Neural progenitor cell (in vitro differentiated cells): ENCODE measurements around the gene KCNT1.

Experiments used
- EZH2 ChIP-seq: fragments of 200-600 bp; sonication (generic); IDR thresholded peaks from 2 replicates; pipeline ENCODE4 v1.6.1; 2017; ENCODE audit warnings: antibody characterized with exemption, mild to moderate bottlenecking, moderate library complexity
- TF ChIP-seq, protein P1 (sequence below): fragments of 200-600 bp; sonication (generic); IDR thresholded peaks from 2 replicates; pipeline ENCODE4 v1.5.1; 2017; ENCODE audit warnings: antibody characterized with exemption, mild to moderate bottlenecking

DNA sequence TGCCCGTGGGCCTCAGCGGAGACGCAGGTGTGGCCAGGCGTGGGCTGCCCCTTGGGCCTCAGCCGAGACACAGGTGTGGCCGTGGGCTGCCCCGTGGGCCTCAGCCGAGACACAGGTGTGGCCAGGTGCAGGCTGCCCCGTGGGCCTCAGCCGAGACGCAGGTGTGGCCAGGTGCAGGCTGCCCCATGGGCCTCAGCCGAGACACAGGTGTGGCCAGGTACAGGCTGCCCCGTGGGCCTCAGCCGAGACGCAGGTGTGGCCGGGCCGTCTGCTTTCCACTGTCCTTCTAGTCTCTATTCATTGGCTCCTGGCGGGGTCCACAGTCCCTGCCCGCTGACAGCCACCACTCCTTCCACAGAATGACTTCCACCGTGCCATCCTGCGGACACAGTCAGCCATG, 56.1 kb downstream of the KCNT1 start:
- TF ChIP-seq, protein P1, sequence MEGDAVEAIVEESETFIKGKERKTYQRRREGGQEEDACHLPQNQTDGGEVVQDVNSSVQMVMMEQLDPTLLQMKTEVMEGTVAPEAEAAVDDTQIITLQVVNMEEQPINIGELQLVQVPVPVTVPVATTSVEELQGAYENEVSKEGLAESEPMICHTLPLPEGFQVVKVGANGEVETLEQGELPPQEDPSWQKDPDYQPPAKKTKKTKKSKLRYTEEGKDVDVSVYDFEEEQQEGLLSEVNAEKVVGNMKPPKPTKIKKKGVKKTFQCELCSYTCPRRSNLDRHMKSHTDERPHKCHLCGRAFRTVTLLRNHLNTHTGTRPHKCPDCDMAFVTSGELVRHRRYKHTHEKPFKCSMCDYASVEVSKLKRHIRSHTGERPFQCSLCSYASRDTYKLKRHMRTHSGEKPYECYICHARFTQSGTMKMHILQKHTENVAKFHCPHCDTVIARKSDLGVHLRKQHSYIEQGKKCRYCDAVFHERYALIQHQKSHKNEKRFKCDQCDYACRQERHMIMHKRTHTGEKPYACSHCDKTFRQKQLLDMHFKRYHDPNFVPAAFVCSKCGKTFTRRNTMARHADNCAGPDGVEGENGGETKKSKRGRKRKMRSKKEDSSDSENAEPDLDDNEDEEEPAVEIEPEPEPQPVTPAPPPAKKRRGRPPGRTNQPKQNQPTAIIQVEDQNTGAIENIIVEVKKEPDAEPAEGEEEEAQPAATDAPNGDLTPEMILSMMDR, result no peak
- no peak for TF ChIP-seq EZH2
